ENCODE results near the gene ARHGAP6. TPM values are rescaled to one million over a fixed set of nuclear protein-coding genes. Genes with fewer than 3 reads are reported as not detected.
A peak's percentile ranks its signal among the peaks of the same experiment; 100 is the strongest.

The ARHGAP6 gene
- total and polyA plus RNA-seq, 2 donors (not counting 3 experiments of a cell fraction or from before 2014, with no cell fraction given) = 0.69 to 0.83 TPM

GRCh38 chrX:11666164-11666563 lies 444 bp upstream of the ARHGAP6 start:
- H3K4me3 ChIP-seq (replicated peaks in 1 of 3; ENCODE audit: insufficient read depth in 1 of 3, low read depth in 1 of 3, low read length in 3 of 3) = no peak overlapping the region
- H3K79me2 ChIP-seq (ENCODE audit: control insufficient read depth, insufficient read depth, low read length) = no peaks in the 10 kb centered on the region
- H3K4me1 ChIP-seq (ENCODE audit: control insufficient read depth, extremely low read depth, insufficient read depth, low read length) = no peaks in the 10 kb centered on the region
- H3K9ac ChIP-seq (replicated peaks; ENCODE audit: extremely low read depth, insufficient read depth, low read length) = no peak overlapping the region
- dilution Hi-C loops (cut with MboI; ENCODE audit: extremely low pct_ligation_motif_present, low sequenced_read_pairs) = no loop called here
- FAIRE-seq (peak; percentile 78), DNase-seq (ENCODE audit: low read depth, low spot score) (no peak)
- H3K9me3 ChIP-seq (replicated peaks; ENCODE audit: control insufficient read depth, insufficient read depth, low read length) = no peaks in the 10 kb centered on the region
- ChIA-PET POLR2A (no interaction called here), CTCF (no interaction called here)
- H4K20me1 ChIP-seq (replicated peaks; ENCODE audit: control insufficient read depth, extremely low read depth, insufficient read depth, low read length) = no peaks in the 10 kb centered on the region
- H3K27ac ChIP-seq (ENCODE audit: insufficient read depth, low read depth, low read length) = no peak overlapping the region
- TF ChIP-seq GATA2 (IDR thresholded peaks at IDR 0.05; ENCODE audit: insufficient read depth, insufficient read length, low read depth, low read length) (no peak), EZH2 (IDR thresholded peaks at IDR 0.05; ENCODE audit: borderline replicate concordance, low read depth, low read length, severe bottlenecking) (no peak), POLR2A (IDR thresholded peaks at IDR 0.05; ENCODE audit: low read depth, low read length) (no peak), FOS (IDR thresholded peaks at IDR 0.05; ENCODE audit: borderline replicate concordance, insufficient read depth, low read length) (no peak), POLR2AphosphoS5 (IDR thresholded peaks at IDR 0.05; ENCODE audit: insufficient read depth, low read depth, low read length) (no peak), JUN (IDR thresholded peaks at IDR 0.05; ENCODE audit: borderline replicate concordance, insufficient read depth, insufficient read length, low read depth) (no peak), MAX (IDR thresholded peaks at IDR 0.05; ENCODE audit: insufficient read depth, insufficient read length) (no peak), MYC (IDR thresholded peaks at IDR 0.05; ENCODE audit: low read depth, low read length) (no peak)
- TF ChIP-seq, protein P1, sequence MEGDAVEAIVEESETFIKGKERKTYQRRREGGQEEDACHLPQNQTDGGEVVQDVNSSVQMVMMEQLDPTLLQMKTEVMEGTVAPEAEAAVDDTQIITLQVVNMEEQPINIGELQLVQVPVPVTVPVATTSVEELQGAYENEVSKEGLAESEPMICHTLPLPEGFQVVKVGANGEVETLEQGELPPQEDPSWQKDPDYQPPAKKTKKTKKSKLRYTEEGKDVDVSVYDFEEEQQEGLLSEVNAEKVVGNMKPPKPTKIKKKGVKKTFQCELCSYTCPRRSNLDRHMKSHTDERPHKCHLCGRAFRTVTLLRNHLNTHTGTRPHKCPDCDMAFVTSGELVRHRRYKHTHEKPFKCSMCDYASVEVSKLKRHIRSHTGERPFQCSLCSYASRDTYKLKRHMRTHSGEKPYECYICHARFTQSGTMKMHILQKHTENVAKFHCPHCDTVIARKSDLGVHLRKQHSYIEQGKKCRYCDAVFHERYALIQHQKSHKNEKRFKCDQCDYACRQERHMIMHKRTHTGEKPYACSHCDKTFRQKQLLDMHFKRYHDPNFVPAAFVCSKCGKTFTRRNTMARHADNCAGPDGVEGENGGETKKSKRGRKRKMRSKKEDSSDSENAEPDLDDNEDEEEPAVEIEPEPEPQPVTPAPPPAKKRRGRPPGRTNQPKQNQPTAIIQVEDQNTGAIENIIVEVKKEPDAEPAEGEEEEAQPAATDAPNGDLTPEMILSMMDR (IDR thresholded peaks at IDR 0.05; ENCODE audit: extremely low read depth in 1 of 2, insufficient read depth in 1 of 2, low read depth in 1 of 2, low read length in 2 of 2) = no peak
- BruUV-seq (replicated peaks) = no TSS peak
- no peaks in the 10 kb centered on the region for H3K9me1 ChIP-seq (replicated peaks; ENCODE audit: control insufficient read depth, extremely low read depth, insufficient read depth, low read length)
- peaks cover 16 to 44% of the 10 kb centered on the region in 2 experiments for H3K27me3 ChIP-seq (ENCODE audit: control insufficient read depth in 2 of 2, insufficient read depth in 2 of 2, low read length in 2 of 2)
- H3K4me2 ChIP-seq (ENCODE audit: insufficient read depth, low read length) = no peak overlapping the region
- no peak overlapping the region for H2AFZ ChIP-seq (ENCODE audit: low read depth, low read length)
- intact Hi-C loops (cut with micrococcal nuclease) = no loop called here
- no peaks in the 10 kb centered on the region for H3K36me3 ChIP-seq (ENCODE audit: control insufficient read depth in 2 of 2, extremely low read depth in 1 of 2, insufficient read depth in 2 of 2, low read length in 2 of 2)
